AG04450 (cell line): ENCODE data around the gene EIF2B1. TPM values are rescaled to one million over a fixed set of nuclear protein-coding genes. Genes with fewer than 3 reads are reported as not detected.

ENCODE experiments used
- CTCF ChIA-PET: fragments of 300-600, 350-600 bp; formaldehyde crosslinking; extraction: SDS; loops from one replicate; lab custom pipeline; 2022; ENCODE audit warnings: antibody characterized with exemption, inconsistent platforms; lab: Charles Lee
- POLR2A ChIA-PET: fragments of 350-600 bp; formaldehyde crosslinking; extraction: SDS; loops from one replicate; lab custom pipeline; 2021; ENCODE audit warnings: antibody characterized with exemption, inconsistent platforms; lab: Yijun Ruan, JAX
- DNase-seq: peaks from one replicate; pipeline ENCODE4 v3.0.0-alpha.2; 2011; ENCODE audit warnings: low read depth, low spot score
- H3K27ac ChIP-seq: one replicate; pipeline ENCODE4 v1.5.1; 2012; ENCODE audit warnings: low read depth, low read length, control low read depth
- H3K27me3 ChIP-seq: one replicate; pipeline ENCODE4 v1.6.0; 2012; ENCODE audit warnings: low read length; ENCODE audit not compliant: control insufficient read depth, insufficient read depth
- H3K4me3 ChIP-seq: 2 replicates; pipeline ENCODE4 v1.5.1; 2011; ENCODE audit warnings: mild to moderate bottlenecking, low read depth, low read length, control low read depth
- H3K9me3 ChIP-seq: 2 replicates; pipeline ENCODE4 v1.5.1; 2012; ENCODE audit warnings: low read length; ENCODE audit not compliant: control insufficient read depth, insufficient read depth
- polyA plus RNA-seq: library from polyadenylated mRNA; depleted of rRNA; stranded (reverse); fragments of >200 nt; gene quantifications from 2 replicates; pipeline ENCODE4 v1.2.3, GENCODE V29; 2011
- TF ChIP-seq, protein P1 (sequence below): IDR thresholded peaks from 2 replicates; pipeline ENCODE4 v1.5.1; 2011; ENCODE audit warnings: low read depth, low read length, control low read depth, inconsistent platforms

EIF2B1 gene
- polyA plus RNA-seq, 1 experiment: 36.6 TPM

DNA sequence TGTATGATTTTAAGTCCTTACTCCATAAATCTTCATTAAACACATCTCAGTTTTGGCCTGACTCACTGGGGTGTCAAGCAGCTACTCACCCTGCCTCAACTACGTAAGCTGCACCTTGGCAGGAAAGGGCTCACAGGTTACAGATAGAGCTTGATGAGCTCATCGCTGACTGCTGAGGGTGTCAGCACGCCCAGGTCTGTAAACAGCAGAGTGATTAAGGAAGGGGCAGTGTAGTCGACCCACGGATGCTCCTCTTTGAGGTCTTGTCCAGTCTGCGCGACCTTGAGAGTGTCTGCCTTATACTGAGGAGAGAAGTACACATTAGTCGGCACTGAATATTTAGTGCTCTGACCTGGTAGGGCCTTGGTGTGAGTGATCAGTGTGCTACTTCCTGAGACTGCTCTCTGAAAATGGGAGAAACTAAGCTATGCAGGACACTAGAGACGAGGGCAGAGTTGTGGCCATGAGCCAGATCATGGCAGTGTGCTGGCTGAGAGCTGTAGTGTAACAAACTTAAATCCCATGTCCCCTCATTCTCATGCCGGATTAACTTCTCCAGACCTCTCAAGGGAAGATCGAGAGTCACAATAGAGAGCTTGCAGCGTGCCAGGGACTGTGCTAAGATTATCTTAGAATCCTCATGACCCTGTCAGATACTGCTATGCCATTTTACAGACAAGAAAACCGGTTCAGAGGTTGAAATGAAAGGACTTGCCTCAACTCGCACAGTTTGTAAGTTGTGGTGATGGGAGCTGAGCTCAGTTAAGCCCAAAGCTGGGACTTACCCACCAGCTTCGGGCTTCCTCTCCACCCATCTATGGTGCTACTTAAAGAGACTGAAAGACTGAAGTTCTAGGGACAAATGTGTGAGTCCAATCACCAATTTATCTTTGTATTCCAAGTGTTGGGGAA lies 11.6 kb downstream of the EIF2B1 start:
- no peak overlapping the region for H3K27ac ChIP-seq
- DNase-seq: no peak
- CTCF ChIA-PET: interaction anchor here (0.6 kb wide), 1 partner anchor 387 kb away, joined by 8 read pairs; no protein-coding TSS in a partner anchor
- POLR2A ChIA-PET: interaction anchor here (0.6 kb wide), 1 partner anchor 15 kb away, joined by 3 read pairs; no protein-coding TSS in a partner anchor
- no peaks in the 10 kb centered on the region for H3K27me3 ChIP-seq
- no peaks in the 10 kb centered on the region for H3K9me3 ChIP-seq
- no peak overlapping the region for H3K4me3 ChIP-seq
- TF ChIP-seq, protein P1, sequence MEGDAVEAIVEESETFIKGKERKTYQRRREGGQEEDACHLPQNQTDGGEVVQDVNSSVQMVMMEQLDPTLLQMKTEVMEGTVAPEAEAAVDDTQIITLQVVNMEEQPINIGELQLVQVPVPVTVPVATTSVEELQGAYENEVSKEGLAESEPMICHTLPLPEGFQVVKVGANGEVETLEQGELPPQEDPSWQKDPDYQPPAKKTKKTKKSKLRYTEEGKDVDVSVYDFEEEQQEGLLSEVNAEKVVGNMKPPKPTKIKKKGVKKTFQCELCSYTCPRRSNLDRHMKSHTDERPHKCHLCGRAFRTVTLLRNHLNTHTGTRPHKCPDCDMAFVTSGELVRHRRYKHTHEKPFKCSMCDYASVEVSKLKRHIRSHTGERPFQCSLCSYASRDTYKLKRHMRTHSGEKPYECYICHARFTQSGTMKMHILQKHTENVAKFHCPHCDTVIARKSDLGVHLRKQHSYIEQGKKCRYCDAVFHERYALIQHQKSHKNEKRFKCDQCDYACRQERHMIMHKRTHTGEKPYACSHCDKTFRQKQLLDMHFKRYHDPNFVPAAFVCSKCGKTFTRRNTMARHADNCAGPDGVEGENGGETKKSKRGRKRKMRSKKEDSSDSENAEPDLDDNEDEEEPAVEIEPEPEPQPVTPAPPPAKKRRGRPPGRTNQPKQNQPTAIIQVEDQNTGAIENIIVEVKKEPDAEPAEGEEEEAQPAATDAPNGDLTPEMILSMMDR: no peak

DNA sequence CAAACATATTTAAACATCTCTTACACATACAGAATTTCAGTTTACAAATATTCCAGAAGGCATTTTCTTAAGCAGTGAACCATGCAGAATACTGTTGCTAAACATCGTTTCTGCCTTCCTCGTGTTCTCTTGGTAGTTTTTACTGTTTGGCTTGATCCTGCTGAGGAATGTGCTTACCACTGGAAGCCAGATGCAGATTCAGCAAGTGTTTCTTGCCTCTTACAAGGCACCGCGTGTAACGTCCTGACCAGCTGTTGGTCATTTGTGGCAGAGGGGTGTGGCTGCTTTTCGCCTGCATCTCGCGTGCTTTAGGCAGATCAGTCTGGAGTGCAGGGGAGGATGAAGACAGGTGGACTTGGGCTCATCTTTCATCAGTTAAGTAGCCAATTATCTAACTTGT lies 12.4 kb downstream of the EIF2B1 start:
- H3K27ac ChIP-seq: no peak overlapping the region
- H3K27me3 ChIP-seq: no peaks in the 10 kb centered on the region
- H3K4me3 ChIP-seq: no peak overlapping the region
- ChIA-PET CTCF (interaction anchor here (0.6 kb wide), 1 partner anchor 387 kb away, joined by 8 read pairs; no protein-coding TSS in a partner anchor), POLR2A (no interaction called here)
- H3K9me3 ChIP-seq: no peaks in the 10 kb centered on the region
- TF ChIP-seq, protein P1: no peak
- DNase-seq: no peak

- H3K27me3 ChIP-seq: no peaks in the 10 kb centered on the region
- H3K9me3 ChIP-seq: no peaks in the 10 kb centered on the region
- CTCF ChIA-PET: interaction anchor here (0.7 kb wide), 1 partner anchor 280 kb away, joined by 3 read pairs; no protein-coding TSS in a partner anchor
- TF ChIP-seq, protein P1: no peak
- H3K4me3 ChIP-seq: no peak overlapping the region
- DNase-seq: no peak
- H3K27ac ChIP-seq: no peak overlapping the region
- POLR2A ChIA-PET: interaction anchor here (0.7 kb wide), 1 partner anchor 360 kb away, joined by 3 read pairs; no protein-coding TSS in a partner anchor
Observed at GRCh38 chr12:123617580-123617979, 15.9 kb downstream of the EIF2B1 start.

DNA sequence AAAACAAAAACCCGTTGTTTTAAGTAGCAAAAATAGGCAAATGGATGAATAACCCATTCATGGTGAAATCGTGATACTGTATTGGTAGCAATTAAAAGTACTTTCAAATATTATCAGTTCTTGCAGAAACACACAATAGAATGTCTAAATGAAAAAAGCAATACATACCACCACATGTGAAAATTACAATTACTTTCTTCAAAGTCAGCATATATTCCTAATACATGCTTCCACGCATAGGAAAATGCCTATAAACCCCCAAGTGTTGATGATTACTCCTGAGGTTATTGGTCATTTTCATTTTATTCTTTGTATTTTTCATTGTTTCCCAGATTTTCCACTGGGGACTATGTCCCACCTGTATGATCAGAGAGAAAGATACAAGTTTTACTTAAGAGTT lies 16.3 kb downstream of the EIF2B1 start:
- DNase-seq: no peak
- H3K27ac ChIP-seq: no peak overlapping the region
- TF ChIP-seq, protein P1: no peak
- no peak overlapping the region for H3K4me3 ChIP-seq
- no peaks in the 10 kb centered on the region for H3K9me3 ChIP-seq
- H3K27me3 ChIP-seq: no peaks in the 10 kb centered on the region
- ChIA-PET POLR2A (interaction anchor here (0.7 kb wide), 1 partner anchor 359 kb away, joined by 3 read pairs; no protein-coding TSS in a partner anchor), CTCF (interaction anchor here (0.7 kb wide), 1 partner anchor 280 kb away, joined by 3 read pairs; no protein-coding TSS in a partner anchor)

DNA sequence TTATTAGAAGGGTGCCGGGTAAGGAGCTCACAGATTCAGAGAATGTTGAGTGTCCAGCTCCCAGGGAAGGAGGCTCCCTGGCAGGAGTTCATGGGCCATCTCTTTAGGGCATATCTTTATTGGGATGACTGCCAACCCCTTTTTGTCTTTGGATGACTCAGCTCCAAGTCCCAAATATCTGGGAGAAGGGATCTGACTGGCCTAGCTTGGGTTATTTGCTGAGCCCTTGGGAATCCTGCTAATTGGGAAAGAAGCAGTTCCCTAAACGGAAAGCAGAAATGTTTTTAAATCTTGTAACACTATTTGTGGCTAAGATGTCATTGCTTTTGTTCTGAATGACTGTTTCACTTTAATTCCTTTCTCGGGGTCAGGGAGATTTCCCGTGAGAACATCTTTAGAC lies 19.0 kb downstream of the EIF2B1 start:
- ChIA-PET POLR2A (no interaction called here), CTCF (no interaction called here)
- no peaks in the 10 kb centered on the region for H3K9me3 ChIP-seq
- no peaks in the 10 kb centered on the region for H3K27me3 ChIP-seq
- no peak overlapping the region for H3K4me3 ChIP-seq
- H3K27ac ChIP-seq: no peak overlapping the region
- no peak for DNase-seq
- TF ChIP-seq, protein P1: no peak
